Measurements from ENCODE around the gene ARNT2.

The ARNT2 gene

DNA sequence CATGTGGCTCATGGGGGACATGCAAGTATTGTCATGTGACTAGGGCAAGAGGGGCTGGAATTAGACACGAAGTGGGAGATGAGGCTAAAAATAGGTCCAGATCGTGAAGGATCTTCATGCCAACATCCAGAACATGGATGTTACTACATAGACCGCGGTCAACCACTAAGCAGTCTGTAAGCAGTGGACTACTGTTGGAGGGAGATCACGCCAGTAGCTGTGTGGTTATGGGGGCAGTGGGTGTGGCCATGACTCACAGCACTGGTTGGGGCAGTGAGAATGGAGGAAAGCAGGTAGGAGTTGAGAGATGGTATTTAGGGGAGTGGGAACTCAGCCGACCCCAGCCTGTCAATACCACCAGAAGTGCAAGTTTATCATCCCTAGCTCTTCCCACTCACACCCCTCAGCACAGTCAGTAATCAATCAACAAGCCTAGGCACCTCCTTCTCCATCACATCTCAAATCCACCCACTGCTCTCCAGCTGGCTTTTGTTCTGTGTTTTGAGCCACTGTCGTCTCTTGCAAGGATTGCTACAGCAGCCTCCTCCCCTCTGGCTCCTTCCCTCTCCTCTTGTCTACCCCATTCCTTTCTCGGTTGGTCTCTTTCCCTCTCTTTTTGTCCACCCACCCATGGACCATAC lies 183.8 kb downstream of the ARNT2 start:
- in situ Hi-C loops (cut with MboI; ENCODE audit: low sequenced_read_pairs): no loop called here

DNA sequence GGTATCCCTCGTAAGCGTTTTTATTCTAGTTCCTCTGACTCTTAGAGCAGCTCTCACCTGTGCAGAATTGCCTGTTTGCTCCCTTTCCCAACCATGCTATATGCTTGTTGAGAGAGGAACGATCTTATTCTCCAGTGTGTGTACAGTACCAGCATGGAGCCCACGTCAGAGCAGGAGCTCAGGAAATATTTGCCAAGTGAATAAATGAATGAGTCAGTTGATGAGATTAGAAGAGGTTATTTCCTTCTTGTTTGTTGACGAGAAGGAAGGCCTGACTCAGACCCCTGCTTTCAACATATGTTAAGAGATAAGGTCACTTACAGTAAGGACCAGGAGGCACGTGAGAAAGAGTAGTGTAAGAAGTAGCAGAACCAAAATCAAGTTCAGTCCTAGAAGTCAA lies 184.6 kb downstream of the ARNT2 start:
- in situ Hi-C loops (cut with MboI; ENCODE audit: low sequenced_read_pairs): no loop called here

DNA sequence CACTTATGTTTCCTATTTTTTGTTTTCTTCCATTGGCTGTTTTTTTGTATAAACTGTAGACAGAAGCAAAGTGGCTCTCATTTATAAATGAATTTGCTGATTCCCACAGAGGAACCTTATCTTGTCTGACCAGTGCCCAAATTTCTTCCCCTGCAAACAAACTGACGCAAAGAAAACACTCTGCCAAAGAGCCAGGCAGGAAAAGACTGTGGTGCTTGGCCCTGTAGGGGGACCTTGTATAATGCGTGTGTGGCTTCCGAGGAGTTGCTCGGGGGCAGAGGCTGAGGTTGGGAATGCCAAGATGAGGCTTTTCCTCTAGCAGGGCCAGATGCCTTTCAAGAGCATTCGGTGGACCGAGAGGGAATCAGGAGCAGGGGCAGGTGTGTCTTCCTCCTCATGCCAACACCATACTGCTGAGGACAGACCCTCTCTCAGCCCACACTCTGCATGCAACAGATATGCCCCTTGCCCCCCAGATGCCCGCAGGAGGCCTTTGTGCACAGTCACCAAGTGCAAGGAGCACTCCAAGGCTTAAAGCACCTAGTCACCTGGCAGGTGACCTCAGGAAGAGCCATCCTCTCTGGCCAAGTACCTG lies 186.7 kb downstream of the ARNT2 start:
- in situ Hi-C loops (cut with MboI; ENCODE audit: low sequenced_read_pairs): no loop called here

DNA sequence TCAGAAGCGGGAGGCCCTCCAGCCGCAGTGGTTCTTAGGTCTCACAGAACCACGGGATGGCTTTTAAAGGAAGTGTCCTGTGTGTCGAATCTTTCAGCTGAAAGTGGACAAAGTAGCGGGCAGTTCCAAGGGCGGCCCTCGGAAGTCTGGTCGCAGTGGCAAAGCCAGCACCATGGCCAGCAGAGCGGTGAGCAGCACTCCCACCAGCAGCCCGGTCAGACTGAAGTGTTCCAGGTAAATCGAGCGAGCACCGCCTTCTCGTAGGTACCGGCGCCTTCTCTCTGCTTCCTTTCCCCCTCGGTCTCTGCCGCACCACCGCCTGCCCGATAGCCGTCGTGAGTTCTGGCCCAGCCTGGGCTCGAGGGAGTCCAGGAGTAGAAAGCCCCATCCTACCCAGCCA lies 187.3 kb downstream of the ARNT2 start:
- in situ Hi-C loops (cut with MboI; ENCODE audit: low sequenced_read_pairs): no loop called here

DNA sequence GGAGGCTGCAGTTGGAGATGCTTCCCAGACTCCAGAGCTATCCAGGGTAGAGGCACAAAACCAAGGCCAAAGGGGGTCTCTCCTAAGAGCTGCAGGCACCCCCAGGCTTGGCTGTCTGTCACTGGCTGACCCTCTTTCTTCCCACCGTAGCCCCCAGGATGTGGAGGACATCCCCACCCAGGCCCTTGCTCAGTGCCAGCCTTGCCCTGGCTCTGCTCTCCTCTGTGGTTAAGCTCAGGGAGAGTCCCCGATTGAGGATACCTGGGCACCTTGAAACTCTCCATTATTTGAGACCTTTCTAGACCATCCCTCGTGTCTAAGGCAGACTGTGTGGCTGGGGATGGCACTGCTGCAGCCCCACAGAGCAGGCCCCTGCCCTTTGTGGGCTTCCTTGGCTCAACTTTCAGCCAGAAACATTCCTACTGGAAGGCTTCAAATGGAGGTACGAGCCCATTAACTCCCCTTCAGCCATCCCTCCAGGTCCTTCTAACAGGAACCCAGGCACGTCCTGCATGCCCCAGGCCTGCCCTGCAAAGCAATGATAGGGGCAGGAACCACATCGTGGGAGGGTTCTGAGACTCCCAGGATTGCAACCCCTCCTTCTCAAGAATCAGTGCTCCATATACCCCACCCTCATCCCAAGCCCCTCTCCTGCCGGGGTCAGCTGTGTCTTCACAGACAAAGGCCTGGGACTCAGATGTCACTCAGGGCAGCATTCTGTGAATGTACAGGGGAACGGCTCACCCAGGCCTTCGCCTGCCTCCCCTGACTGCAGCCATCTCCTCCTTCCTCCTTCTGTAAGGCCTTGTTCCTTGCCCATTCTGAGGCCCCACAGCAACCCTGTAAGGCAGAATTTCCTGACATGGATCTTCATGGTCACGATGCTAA lies 188.0 kb downstream of the ARNT2 start:
- in situ Hi-C loops (cut with MboI; ENCODE audit: low sequenced_read_pairs): no loop called here

DNA sequence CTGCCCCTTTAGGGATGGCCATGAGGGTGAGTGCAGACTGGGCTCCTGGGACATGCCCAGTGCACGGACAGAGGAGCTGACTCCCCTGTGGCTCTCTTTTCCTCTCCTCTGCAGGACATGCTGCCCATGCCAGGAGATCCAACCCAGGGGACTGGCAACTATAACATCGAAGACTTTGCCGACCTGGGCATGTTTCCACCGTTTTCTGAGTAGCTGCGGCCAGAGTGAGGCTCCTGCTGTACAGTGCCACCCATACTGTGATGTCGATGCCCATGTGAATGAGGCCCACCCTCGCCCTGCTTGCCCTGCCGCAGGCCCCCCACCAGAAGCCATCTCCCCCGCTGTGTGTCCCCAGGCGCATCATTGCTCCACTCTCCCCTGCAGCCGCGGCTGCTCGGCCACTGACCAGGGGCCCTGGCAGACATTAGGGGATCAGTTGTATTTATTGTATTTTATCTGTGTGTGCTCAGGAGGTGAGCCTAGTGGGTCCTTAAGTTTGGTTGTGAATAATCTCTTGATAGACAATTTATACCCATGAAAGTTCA lies 189.4 kb downstream of the ARNT2 start:
- in situ Hi-C loops (cut with MboI; ENCODE audit: low sequenced_read_pairs): no loop called here

DNA sequence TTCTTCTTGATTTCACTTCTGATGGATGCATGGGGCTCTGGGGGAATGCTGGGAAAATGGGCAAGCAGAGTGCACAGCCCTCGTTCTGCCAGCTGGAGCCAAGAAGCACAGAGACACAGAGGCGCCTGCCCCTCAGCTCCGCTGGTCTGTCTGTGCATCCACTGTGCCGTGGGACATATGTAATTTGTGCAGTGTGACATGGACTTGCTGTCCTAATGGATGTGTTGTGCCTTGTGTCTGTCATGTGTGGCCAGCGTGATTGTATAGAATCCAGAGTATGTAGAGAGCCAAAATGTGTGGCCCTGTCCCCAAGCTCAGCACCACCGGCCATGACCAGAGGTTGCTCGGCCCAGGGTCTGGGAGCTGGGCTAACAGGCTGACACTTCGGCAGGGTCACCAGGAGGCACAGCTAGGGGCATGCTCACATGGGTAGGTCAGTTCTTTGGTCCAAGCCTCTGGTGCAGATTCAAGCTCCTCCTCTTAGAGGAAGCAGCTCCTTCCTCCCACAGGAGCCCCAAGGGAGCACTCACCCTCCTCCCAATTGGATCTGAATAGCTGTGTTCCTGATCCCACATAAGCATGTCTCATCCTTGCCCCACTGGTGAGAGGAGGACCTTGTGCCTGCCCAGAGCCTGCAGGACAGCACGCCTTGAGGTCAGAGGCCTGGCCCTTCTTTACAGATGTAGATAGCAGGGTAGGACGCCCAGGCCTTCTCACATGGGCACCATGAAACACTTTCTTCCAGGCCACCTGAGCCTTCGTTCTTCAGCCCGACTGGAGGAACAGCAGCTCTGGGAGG lies 190.1 kb downstream of the ARNT2 start:
- in situ Hi-C loops (cut with MboI; ENCODE audit: low sequenced_read_pairs): no loop called here

DNA sequence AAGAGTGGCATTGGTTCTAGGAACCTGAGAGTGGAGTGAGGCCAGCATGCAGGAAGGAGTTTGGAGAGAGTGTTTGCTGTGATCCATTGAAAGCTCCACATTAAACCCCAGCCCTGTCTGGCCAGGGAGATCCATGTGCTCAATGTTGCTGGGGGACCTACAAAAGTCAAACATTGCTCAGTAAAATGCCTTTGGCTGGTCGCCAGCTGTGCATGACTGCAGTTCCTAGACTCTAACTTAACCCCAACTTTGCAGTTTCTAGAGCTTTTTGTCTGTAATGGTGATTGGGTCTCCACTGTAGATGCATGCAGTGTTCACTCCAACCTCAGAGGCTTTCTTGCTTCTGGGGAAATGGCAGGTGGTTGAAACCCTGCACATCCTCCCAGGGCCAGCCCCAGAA lies 191.2 kb downstream of the ARNT2 start:
- in situ Hi-C loops (cut with MboI; ENCODE audit: low sequenced_read_pairs): no loop called here

DNA sequence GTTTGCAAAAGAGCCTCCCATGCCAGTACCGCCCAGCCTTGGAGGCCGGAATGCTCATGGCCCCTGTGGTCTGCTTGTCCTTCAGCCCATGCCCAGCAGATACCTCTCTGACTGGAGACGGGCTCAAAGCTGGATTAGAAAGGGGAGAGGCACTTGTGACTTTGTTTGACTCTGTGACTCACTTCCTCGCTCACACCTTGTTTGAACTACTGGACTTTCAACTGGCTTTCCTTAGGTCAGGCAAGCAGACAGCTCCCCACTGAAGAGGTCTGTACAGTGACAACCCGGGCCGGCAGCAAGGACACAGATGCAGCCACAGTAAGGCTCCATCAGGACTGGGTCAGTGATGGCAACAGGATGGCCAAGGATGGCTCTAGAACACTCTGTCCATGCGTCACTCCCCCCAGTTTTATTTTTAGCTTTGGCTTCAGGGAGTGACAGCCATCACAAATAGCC lies 192.4 kb downstream of the ARNT2 start:
- in situ Hi-C loops (cut with MboI; ENCODE audit: low sequenced_read_pairs): no loop called here

DNA sequence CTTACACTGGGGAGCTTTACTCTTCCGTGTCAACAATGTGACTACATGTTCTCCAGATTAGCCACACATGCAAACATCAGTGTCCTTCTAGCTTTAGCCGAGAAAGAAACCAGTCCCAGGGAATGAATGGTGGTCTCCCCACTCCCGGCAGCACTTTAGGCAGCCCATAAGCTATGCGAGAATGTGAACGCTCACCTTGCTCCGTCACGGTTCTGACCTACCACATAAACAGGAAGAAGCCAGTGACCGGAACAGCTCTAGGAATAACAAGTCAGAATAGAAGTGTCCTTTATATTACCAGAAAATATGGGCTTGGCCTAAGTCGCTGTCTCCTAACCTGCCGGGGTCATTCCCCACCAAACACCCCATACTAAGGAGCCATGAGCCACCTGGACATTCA lies 192.9 kb downstream of the ARNT2 start:
- in situ Hi-C loops (cut with MboI; ENCODE audit: low sequenced_read_pairs): no loop called here

DNA sequence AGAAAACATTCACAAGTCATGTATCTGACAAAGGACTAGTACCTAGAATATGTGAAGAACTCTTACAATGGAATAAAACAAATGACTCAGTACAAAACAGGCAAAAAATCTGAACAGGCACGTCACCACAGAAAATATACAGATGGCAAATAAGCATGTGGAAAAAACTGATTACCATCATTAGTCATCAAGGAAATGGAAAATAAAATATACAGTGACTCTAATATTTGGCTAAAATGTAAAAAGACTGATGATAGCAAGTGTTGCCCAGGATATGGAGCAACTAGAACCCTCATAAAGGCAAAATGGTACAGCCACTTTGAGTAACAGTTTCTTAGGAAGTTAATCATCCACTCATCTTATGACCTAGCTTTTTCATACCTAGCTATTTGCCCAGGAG lies 195.2 kb downstream of the ARNT2 start:
- in situ Hi-C loops (cut with MboI; ENCODE audit: low sequenced_read_pairs): no loop called here

DNA sequence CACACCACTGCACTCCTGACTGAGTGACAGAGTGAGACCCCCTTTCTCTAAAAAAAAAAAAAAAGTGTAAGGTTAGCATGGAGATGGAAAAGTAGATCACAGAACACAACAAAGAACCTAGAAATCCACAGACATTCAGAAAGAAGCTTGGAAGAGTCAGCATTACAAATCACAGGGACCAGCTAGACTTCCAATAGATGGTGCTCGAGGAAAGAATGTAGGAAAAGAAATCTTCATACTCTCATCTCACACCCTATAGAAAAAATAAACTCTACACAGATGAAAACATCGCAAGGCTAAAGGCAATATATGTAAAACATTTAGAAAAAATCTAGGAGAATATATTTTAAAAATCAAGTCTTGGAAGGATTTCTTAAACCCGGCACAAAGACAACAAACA lies 196.4 kb downstream of the ARNT2 start:
- in situ Hi-C loops (cut with MboI; ENCODE audit: low sequenced_read_pairs): no loop called here

DNA sequence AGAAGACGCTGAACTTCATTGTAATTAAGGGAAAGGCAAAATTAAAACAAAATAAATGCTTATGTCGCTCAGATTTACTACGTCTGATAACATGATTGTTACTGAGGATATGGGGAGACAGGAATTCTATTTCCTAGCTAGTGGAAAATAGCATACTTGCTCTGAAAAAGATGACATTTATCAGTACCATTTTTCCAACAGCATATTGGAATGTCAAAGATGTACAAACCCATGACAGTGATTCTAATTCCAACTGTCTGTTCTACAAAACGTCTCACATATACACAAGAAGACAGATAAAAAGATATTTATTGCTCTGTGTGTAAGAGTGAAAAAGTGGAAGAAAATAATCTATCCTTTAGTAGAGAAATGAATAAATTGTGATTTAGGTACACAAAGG lies 197.1 kb downstream of the ARNT2 start:
- in situ Hi-C loops (cut with MboI; ENCODE audit: low sequenced_read_pairs): no loop called here

DNA sequence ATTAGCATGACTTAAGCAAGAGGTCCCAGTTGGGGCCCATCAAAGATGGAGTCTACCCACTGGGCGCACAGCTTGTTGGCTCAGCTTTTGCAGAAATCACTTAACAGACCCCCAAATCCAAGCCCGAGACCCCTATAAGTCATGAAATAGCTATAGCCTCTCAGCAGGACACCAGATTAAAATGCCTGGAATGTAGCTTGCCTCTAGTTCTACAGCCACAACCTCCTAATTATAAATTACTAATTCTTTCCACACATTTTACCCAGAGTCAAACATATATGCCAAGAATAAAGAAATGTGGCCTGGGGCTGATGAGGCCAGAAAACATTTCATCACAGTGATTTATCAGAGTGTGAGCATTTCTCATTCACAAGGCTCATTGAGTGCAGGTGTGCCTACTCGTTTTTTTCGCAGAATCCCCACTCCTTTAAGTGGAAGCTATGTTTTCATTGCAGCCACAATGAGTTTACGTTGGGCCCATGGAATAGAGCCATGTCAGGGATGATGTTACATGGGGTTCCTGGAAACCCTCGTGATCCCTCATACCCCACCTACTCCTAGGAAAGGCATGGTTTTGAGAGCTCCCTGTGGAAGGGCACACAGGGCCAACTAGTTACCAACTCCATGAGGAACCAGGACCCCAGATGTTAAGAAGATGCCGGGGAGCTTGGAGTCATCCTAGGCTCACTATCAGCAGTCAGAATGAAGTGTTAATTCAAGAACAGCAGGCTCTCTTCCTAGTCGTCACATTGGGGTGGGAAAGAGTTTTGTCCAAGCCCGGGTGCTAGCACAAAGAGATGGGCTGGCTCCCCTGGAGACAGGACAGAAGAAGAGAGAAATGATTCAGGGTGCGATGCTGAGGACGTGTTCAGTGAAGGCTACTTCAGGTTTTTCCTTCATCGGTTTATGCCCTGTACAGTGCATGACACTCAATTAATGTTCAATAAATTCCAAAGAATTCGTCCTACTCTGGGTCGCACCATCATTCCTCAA lies 200.7 kb downstream of the ARNT2 start:
- in situ Hi-C loops (cut with MboI; ENCODE audit: low sequenced_read_pairs): no loop called here

DNA sequence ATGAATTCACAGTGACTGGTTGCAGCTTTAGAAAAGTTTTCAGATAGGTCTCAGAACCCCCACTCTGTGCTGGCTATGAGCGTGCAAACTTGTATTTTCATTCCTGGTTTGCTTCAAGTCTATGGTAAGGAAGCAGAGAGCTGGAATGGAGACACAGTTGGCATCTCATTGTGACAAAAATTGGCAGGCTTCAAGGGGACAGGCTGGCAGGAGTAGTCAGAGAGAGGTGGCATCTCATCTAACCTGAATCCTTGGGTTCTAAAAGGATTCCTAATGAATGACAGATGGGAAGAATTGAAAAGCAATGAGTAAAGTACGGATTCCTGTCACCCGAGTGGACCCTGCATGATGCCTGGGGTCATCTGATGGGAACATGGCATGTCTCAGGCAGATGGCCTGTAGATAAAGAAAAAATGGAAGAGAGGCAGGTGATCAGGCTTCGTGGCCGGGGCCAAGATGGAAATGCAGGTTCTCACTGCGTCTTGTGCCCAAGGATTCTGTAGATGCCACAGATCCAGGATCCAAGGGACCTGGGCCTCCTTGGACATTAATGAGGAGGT lies 201.5 kb downstream of the ARNT2 start:
- in situ Hi-C loops (cut with MboI; ENCODE audit: low sequenced_read_pairs): no loop called here

DNA sequence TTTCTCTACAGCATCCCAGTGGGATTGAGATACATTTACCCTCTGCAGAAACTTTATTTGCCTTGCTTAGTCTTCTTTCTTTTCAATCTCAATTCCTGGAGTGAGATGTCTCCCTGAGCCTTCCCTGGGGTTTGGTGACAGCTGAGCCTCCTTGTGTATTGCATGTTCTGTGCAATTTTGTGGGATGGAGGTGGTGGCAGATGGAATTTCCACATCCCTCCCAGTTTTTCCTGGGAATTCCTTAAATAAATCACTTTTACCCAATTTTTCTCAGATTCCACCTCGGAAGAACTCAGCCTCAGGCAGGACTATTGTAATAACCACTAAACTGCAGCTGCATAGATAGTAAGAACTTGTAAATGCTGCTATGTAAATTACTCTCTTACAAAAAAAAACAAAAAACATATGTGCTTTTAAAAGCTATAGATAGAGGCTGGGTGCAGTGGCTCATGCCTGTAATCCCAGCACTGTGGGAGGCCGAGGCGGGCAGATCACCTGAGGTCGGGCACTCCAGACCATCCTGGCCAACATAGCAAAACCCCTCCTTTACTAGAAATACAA lies 202.4 kb downstream of the ARNT2 start:
- in situ Hi-C loops (cut with MboI; ENCODE audit: low sequenced_read_pairs): no loop called here

DNA sequence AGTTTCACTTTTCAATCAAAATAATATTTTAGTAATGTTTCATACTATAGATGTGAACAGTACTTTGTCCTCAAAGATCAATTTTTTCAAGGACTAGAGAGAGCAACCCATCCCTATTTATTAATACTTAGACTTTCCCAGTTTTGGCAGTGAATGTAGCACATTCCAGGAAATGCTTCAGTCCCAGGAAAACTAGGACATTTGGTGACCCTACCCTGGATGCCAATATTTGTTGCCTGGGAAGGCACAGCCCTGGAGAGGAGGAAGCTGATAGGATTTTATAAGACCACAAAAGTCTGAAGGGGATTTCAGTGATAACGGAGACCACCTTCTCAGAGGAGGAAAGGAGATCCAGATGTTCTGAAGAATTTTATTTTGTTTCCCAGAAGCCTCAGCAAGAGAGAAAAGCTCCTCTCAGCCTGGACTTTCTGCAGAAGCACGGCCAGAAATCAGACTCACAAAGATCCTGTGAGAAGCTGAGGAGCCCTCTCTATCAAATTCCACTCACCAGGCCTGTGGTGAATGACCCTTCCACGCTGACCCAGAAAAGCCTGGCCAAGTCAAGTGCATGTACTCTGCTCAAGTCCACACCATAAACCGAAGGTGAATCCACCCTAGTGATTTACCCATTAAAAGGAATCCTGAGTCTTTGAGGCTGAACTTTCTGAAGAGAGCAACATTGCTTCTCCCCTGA lies 203.3 kb downstream of the ARNT2 start:
- in situ Hi-C loops (cut with MboI; ENCODE audit: low sequenced_read_pairs): no loop called here

DNA sequence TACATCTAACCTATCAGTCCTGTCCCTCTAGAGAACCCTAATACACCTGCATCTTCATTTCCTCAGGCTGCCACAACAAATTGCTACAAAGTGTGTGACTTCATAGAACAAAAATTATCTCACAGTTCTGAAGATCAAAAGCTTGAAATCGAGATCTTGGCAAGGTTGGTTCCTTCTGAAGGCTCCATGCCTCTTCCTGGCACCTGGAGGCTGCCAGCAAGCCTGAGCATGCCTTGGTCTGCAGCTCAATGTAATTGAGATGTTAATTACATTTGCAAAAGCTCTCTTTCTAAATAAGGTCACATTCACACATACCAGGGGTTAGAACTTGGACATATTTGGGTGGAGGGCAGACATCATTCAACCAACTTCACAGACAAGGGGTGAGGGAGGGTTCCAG lies 204.5 kb downstream of the ARNT2 start:
- in situ Hi-C loops (cut with MboI; ENCODE audit: low sequenced_read_pairs): no loop called here

DNA sequence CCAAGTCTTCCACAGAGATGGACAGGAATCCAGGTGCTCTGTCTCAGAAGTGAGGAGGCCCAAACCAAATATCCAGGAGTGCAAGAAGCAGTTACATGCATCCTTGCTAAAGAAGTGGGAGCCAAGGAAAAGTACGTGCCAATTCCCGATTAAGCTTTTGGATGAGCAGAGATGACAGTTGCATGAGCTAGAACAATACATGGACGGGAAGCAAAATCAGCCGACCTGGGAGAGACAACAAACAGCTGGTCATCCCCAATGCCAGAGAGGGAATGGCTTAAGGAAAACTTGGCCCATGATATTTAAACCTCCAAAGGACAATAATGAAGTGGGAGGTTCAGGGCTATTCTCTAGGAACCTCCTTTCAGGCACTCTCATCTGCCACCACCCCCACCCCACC lies 204.9 kb downstream of the ARNT2 start:
- in situ Hi-C loops (cut with MboI; ENCODE audit: low sequenced_read_pairs): no loop called here
